Lower lobe of right lung (tissue), 2 donors: ENCODE measurements around the gene WIZ. TPM values are rescaled to one million over a fixed set of nuclear protein-coding genes. Genes with fewer than 3 reads are reported as not detected.
A peak's percentile ranks its signal among the peaks of the same experiment; 100 is the strongest.
"Not testable (repeated sequence)": the region's sequence is repeated elsewhere in the genome, so short reads cannot be mapped to it uniquely, and the experiment has no call there.

Source experiments
- ATAC-seq, 2 donors: fragments of 200-7000 bp; cut with Tn5 transposase; one replicate each; pipeline ENCODE4 v1.9.1; 2020 to 2022; ENCODE audit warnings: mild to moderate bottlenecking in 2 of 2, moderate library complexity in 2 of 2
- DNase-seq: peaks from one replicate; pipeline ENCODE4 v3.0.0-alpha.2; 2020
- H3K27ac ChIP-seq: fragments of 200-600 bp; one replicate; pipeline ENCODE4 v1.8.0; 2022
- H3K27me3 ChIP-seq: fragments of 200-600 bp; one replicate; pipeline ENCODE4 v1.8.0; 2022; ENCODE audit warnings: low read depth
- H3K36me3 ChIP-seq: fragments of 200-600 bp; one replicate; pipeline ENCODE4 v1.8.0; 2022; ENCODE audit warnings: mild to moderate bottlenecking
- H3K4me1 ChIP-seq: fragments of 200-600 bp; one replicate; pipeline ENCODE4 v1.8.0; 2022
- H3K4me3 ChIP-seq: fragments of 200-600 bp; one replicate; pipeline ENCODE4 v1.8.0; 2022; ENCODE audit warnings: mild to moderate bottlenecking
- H3K9me3 ChIP-seq: fragments of 200-600 bp; one replicate; pipeline ENCODE4 v1.8.0; 2022
- CTCF ChIP-seq: fragments of 200-600 bp; IDR thresholded peaks from one replicate; pipeline ENCODE4 v1.8.0; 2022; ENCODE audit warnings: antibody characterized with exemption, mild to moderate bottlenecking
- intact Hi-C: fragments of 100-400 bp; cut with DNase I; formaldehyde crosslinking; loops from one replicate; pipeline ENCODE4 v1.11.0; 2022
- total RNA-seq: library from RNA; stranded (reverse); fragmentation: NEBNext Ultra II Directional; extraction: Animal tissue kit (Norgen Biotek cat#: 25700); gene quantifications from one replicate; pipeline ENCODE4 v1.2.1, GENCODE V29; 2021
- donor health status: DM: no; HTN: yes; CAD: no; lungs with severe emphysema.

WIZ gene
- total RNA-seq, 1 donor from 2014 or later, result 25.2 TPM

- H3K4me3 ChIP-seq, result no peak overlapping the region
- no peak overlapping the region for H3K27ac ChIP-seq
- no peak for DNase-seq
Measured at GRCh38 chr19:15488489-15489226, 38.9 kb upstream of the WIZ start.

GRCh38 chr19:15487038-15487437, 37.3 kb upstream of the WIZ start:
- no peak overlapping the region for H3K27ac ChIP-seq
- DNase-seq (no peak), ATAC-seq (no peak)
- no peaks in the 10 kb centered on the region for H3K36me3 ChIP-seq
- H3K4me1 ChIP-seq, result no peaks in the 10 kb centered on the region
- intact Hi-C loops, result no loop called here
- no peak for TF ChIP-seq CTCF
- H3K4me3 ChIP-seq, result no peak overlapping the region
- H3K9me3 ChIP-seq, result no peaks in the 10 kb centered on the region
- no peaks in the 10 kb centered on the region for H3K27me3 ChIP-seq

More at GRCh38 chr19:15488489-15489226, 38.9 kb upstream of the WIZ start:
- Histone ChIP-seq H3K9me3 (no peaks in the 10 kb centered on the region), H3K27me3 (no peaks in the 10 kb centered on the region), H3K4me1 (no peaks in the 10 kb centered on the region), H3K36me3 (no peaks in the 10 kb centered on the region)
- intact Hi-C loops, result no loop called here
- no peak for TF ChIP-seq CTCF
- no peak for ATAC-seq

- H3K4me3 ChIP-seq, H3K9me3 ChIP-seq, DNase-seq, H3K36me3 ChIP-seq, H3K27me3 ChIP-seq, ATAC-seq, intact Hi-C loops, H3K27ac ChIP-seq, H3K4me1 ChIP-seq: not testable (repeated sequence)
Measured at GRCh38 chr19:15485768-15486167, 36.0 kb upstream of the WIZ start.

GRCh38 chr19:15480996-15481395, 31.2 kb upstream of the WIZ start:
- H3K4me1 ChIP-seq, H3K9me3 ChIP-seq, H3K27me3 ChIP-seq, intact Hi-C loops, H3K36me3 ChIP-seq, H3K27ac ChIP-seq, H3K4me3 ChIP-seq, DNase-seq, ATAC-seq: not testable (repeated sequence)

GRCh38 chr19:15479391-15480345, 29.9 kb upstream of the WIZ start, which contains the start of gene PGLYRP2:
Gene PGLYRP2 (minus strand): TSS chr19:15479501. CDS start chr19:15479371, 130 bp downstream.
- TF ChIP-seq CTCF, result peak; percentile 25
- Histone ChIP-seq H3K4me3 (no peak within 1 kb of the TSS), H3K9me3 (no peaks in the 10 kb centered on the region), H3K27ac (peak within 1 kb of the TSS; percentile 1), H3K36me3 (no peaks in the 10 kb centered on the region), H3K27me3 (no peaks in the 10 kb centered on the region), H3K4me1 (no peaks in the 10 kb centered on the region)
- intact Hi-C loops, result no loop called here
- DNase-seq (peak; percentile 71), ATAC-seq (peak; percentile 89 to 91)

- intact Hi-C loops, result no loop called here
- H3K4me3 ChIP-seq, result no peak overlapping the region
- ATAC-seq (no peak), DNase-seq (no peak)
- H3K27me3 ChIP-seq, result peaks cover 11% of the 10 kb centered on the region
- no peaks in the 10 kb centered on the region for H3K9me3 ChIP-seq
- TF ChIP-seq CTCF, result no peak
- no peaks in the 10 kb centered on the region for H3K4me1 ChIP-seq
- no peak overlapping the region for H3K27ac ChIP-seq
- H3K36me3 ChIP-seq, result no peaks in the 10 kb centered on the region
Measured at GRCh38 chr19:15476325-15476724, 26.6 kb upstream of the WIZ start.
